ENCODE results near the gene PEAK1. TPM values are rescaled to one million over a fixed set of nuclear protein-coding genes. Genes with fewer than 3 reads are reported as not detected.

Gene PEAK1
- total and polyA plus RNA-seq, 10 of the 15 experiments (the other 5 are each of a cell fraction or from before 2014, with no cell fraction given): 0.62 to 24.2 (median 11.2) TPM

- no peak for TF ChIP-seq ZNF687 (IDR thresholded peaks at IDR 0.05)
- no peak for TF ChIP-seq CEBPZ (IDR thresholded peaks at IDR 0.05; ENCODE audit: low read depth, low read length)
Measured at GRCh38 chr15:77168616-77169015, 251.3 kb downstream of the PEAK1 start (continued).

- WGBS (ENCODE audit: insufficient coverage, insufficient replicate concordance, low lambda C conversion rate, missing lambda C conversion rate): 86% methylated on average over 5 of the region's 5 CpGs
- Histone ChIP-seq H3K4me2 (ENCODE audit: control insufficient read depth, insufficient read depth) (no peak overlapping the region), H4K20me1 (ENCODE audit: control insufficient read depth, insufficient read depth) (no peaks in the 10 kb centered on the region), H3K27ac (ENCODE audit: control insufficient read depth, insufficient read depth) (no peak overlapping the region), H3K27me3 (replicated peaks in 1 of 2; ENCODE audit: control insufficient read depth in 2 of 2, insufficient read depth in 2 of 2, low read length in 1 of 2) (no peaks in the 10 kb centered on the region), H3K4me1 (ENCODE audit: control insufficient read depth, insufficient read depth, low read length) (no peaks in the 10 kb centered on the region), H3K36me3 (ENCODE audit: control insufficient read depth in 2 of 2, insufficient read depth in 2 of 2, low read length in 1 of 2) (no peaks in the 10 kb centered on the region), H2AFZ (ENCODE audit: control insufficient read depth, low read depth, low read length) (no peak overlapping the region), H3K9me3 (replicated peaks; ENCODE audit: control insufficient read depth, insufficient read depth, low read length) (no peaks in the 10 kb centered on the region), H3K4me3 (no peak overlapping the region), H3K79me2 (ENCODE audit: control insufficient read depth, insufficient read depth, low read length) (no peaks in the 10 kb centered on the region), H3K9ac (ENCODE audit: control insufficient read depth, insufficient read depth, low read length) (no peak overlapping the region)
- no TSS peak for BruUV-seq (replicated peaks)
- DNase-seq (ENCODE audit: low read depth, low spot score): no peak
- no peak for FAIRE-seq
- ChIA-PET SMC1A (ENCODE audit: uncharacterized antibody, unreplicated experiment) (interaction anchor here (1.4 to 4.6 kb wide), 3 partner anchors 12 to 19 kb away, joined by 3 to 25 read pairs (median 6); no protein-coding TSS in a partner anchor), CTCF (interaction anchor here (1.0 to 4.5 kb wide), 2 partner anchors 11 to 14 kb away, joined by 3 to 25 read pairs; no protein-coding TSS in a partner anchor), RAD21 (ENCODE audit: unreplicated experiment) (interaction anchor here (1.0 kb wide), 1 partner anchor 375 kb away, joined by 3 read pairs; no protein-coding TSS in a partner anchor), POLR2A (no interaction called here)
- in situ Hi-C loops (cut with MboI) (no loop called here), intact Hi-C loops (cut with micrococcal nuclease; ENCODE audit: unreplicated experiment) (no loop called here)
- no peak for ATAC-seq
- TF ChIP-seq DPF2 (IDR thresholded peaks at IDR 0.05): no peak
- TF ChIP-seq STAT3 (IDR thresholded peaks at IDR 0.05; ENCODE audit: low read depth, low read length): no peak
- TF ChIP-seq CEBPB (IDR thresholded peaks at IDR 0.05; ENCODE audit: borderline replicate concordance in 1 of 2, low read depth in 2 of 2, low read length in 2 of 2): no peak
- TF ChIP-seq SREBF2 (IDR thresholded peaks at IDR 0.05; ENCODE audit: low read length): no peak
- TF ChIP-seq ETV6 (conservative IDR thresholded peaks at IDR 0.05 in 1 of 2, IDR thresholded peaks at IDR 0.05 in 1 of 2; ENCODE audit: borderline replicate concordance in 1 of 2, low read depth in 1 of 2): no peak
- no peak for TF ChIP-seq ZNF274 (IDR thresholded peaks at IDR 0.05; ENCODE audit: insufficient read depth, insufficient read length)
- TF ChIP-seq CBX3 (IDR thresholded peaks at IDR 0.05; ENCODE audit: borderline replicate concordance, low read depth): no peak
- TF ChIP-seq MTA3 (IDR thresholded peaks at IDR 0.05; ENCODE audit: borderline replicate concordance, low read length): no peak
- TF ChIP-seq TAF1 (IDR thresholded peaks at IDR 0.05; ENCODE audit: borderline replicate concordance, low read depth, low read length): no peak
- TF ChIP-seq SIX5 (IDR thresholded peaks at IDR 0.05; ENCODE audit: low read depth, low read length, severe bottlenecking): no peak
- TF ChIP-seq NR2C2 (IDR thresholded peaks at IDR 0.05; ENCODE audit: borderline replicate concordance, control insufficient read depth, insufficient read length, low read depth): no peak
- no peak for TF ChIP-seq YBX1 (IDR thresholded peaks at IDR 0.05)
- no peak for TF ChIP-seq IKZF1 (conservative IDR thresholded peaks at IDR 0.05)
- TF ChIP-seq MEF2A (IDR thresholded peaks at IDR 0.05; ENCODE audit: insufficient read depth, low read depth, low read length): no peak
- TF ChIP-seq TCF12 (IDR thresholded peaks at IDR 0.05; ENCODE audit: low read depth, low read length): no peak
Measured at GRCh38 chr15:77168141-77168540, 251.8 kb downstream of the PEAK1 start.

All from GM12878 (cell line).